GM12875 (cell line): ENCODE results near the gene RAB20.

Source experiments
- H3K4me3 ChIP-seq: one replicate; pipeline ENCODE4 v1.5.1; 2011; ENCODE audit warnings: low read depth, low read length, control low read depth
- TF ChIP-seq, protein P1 (sequence below): IDR thresholded peaks from 2 replicates; pipeline ENCODE4 v1.5.1; 2011; ENCODE audit warnings: low read depth, mild to moderate bottlenecking, control low read depth, inconsistent platforms, low read length, moderate library complexity, borderline replicate concordance; ENCODE audit not compliant: insufficient read depth

RAB20 gene

DNA sequence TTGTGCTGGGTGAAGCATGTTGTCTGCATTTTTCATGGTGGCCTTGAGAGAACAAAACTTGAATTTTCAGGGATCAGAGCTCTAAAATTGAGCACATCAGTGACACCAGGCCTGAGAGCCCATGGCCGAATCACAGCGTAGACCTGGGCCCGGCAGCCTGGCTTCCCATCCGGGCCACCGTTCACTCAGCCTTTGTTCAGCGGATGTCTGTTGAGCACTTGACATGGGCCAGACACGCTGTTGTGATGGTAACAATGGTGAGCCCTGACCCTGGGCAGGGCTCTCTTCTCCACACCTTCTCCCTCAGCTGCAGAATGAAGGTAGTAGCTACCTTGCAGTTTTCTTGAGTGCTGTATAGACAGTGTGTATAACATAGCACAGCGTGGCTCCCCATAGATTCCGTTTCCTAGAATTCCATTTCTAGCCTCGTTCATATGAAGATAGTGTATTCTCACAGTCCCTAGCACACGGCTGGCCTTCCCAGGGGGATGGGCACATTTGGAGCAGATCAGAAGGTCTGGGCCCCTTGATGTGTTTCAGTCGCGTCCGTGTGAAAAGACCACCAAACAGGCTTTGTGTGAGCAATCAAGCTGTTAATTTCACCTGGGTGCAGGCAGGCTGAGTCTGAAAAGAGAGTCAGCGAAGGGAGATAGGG, 75.3 kb downstream of the RAB20 start:
- H3K4me3 ChIP-seq: no peak overlapping the region
- TF ChIP-seq, protein P1, sequence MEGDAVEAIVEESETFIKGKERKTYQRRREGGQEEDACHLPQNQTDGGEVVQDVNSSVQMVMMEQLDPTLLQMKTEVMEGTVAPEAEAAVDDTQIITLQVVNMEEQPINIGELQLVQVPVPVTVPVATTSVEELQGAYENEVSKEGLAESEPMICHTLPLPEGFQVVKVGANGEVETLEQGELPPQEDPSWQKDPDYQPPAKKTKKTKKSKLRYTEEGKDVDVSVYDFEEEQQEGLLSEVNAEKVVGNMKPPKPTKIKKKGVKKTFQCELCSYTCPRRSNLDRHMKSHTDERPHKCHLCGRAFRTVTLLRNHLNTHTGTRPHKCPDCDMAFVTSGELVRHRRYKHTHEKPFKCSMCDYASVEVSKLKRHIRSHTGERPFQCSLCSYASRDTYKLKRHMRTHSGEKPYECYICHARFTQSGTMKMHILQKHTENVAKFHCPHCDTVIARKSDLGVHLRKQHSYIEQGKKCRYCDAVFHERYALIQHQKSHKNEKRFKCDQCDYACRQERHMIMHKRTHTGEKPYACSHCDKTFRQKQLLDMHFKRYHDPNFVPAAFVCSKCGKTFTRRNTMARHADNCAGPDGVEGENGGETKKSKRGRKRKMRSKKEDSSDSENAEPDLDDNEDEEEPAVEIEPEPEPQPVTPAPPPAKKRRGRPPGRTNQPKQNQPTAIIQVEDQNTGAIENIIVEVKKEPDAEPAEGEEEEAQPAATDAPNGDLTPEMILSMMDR: no peak

DNA sequence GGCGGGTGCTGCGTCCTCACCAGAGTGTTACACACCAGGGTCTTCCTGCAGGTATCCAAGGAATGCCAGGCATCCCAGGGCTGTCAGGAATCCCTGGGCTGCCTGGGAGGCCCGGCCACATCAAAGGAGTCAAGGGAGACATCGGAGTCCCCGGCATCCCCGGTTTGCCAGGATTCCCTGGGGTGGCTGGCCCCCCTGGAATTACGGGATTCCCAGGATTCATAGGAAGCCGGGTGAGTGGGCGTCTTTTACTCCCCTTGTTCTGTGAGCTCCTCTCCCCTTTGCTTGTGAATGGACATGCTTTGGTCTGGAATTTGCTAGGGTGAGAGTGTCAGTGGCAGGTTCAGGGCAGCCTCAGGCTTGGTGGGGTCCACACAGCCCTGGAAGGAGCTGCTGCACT, 75.9 kb downstream of the RAB20 start:
- TF ChIP-seq, protein P1: no peak
- H3K4me3 ChIP-seq: no peak overlapping the region

- TF ChIP-seq, protein P1: no peak
- no peak overlapping the region for H3K4me3 ChIP-seq
These were observed 77.1 kb downstream of the RAB20 start for GRCh38 chr13:110484290-110485048.

DNA sequence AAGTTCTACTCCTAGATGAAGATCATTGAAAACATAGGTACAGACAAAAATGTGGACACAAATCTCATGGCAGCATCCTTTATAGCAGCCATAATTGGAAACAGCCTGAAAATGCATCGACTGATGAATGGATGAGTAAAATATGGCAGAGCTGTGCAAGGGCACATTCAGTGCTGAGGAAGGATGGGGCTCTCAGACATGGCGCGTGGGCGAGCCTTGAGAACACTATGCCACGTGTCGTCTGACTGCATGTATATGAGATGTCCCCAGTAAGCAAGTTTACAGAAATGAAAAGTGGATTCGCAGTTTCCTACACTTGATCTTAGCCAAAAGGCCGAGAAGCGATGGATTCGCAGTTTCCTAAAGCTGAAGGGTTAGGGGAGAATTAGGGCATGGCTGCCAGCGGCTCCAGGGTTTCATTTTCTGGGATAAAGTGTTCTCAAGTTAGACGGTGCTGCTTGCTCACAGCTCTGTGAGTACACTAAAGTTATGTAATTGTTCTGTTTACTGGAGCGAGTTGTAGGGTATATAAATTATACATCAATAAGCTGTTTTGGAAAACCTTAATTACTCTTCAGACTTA, 78.0 kb downstream of the RAB20 start:
- TF ChIP-seq, protein P1: no peak
- no peak overlapping the region for H3K4me3 ChIP-seq

GRCh38 chr13:110480161-110480560, 81.4 kb downstream of the RAB20 start:
- no peak overlapping the region for H3K4me3 ChIP-seq
- TF ChIP-seq, protein P1: no peak

DNA sequence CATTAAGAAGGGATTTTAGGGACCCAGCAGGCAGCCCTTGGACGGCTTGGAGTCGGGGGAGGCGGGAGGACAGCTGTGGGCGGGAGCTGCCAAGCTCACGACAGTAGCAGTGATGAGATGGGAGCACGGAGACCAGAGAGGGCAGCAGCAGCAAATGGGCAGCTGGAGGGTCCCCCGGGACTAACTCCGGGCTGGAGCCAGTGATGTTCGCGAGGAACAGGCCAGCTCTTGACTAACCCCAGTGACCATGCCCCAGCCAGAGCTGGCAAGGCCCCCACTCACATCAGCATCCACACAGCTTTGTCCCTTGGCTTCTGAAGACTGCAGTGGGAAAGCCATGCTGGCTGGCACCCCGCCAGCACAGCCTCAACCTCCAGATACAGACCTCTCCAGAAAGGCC, 81.9 kb downstream of the RAB20 start:
- H3K4me3 ChIP-seq: no peak overlapping the region
- TF ChIP-seq, protein P1: no peak

- TF ChIP-seq, protein P1: no peak
- H3K4me3 ChIP-seq: no peak overlapping the region
These were observed 82.3 kb downstream of the RAB20 start for GRCh38 chr13:110479215-110479545.
